Suppressor macrophage (primary cell): ENCODE data around the gene CLN6.
"Not testable (repeated sequence)": the region's sequence is repeated elsewhere in the genome, so short reads cannot be mapped to it uniquely, and the experiment has no call there.

Experiments
- DNase-seq, 4 experiments: peaks; one replicate each; pipeline ENCODE4 v3.0.0-alpha.2; 2020 to 2022

Gene CLN6

GRCh38 chr15:68205954-68206539 is 23.5 kb downstream of the CLN6 start:
- peak; percentile 90 to 97 (median 96) for DNase-seq

DNA sequence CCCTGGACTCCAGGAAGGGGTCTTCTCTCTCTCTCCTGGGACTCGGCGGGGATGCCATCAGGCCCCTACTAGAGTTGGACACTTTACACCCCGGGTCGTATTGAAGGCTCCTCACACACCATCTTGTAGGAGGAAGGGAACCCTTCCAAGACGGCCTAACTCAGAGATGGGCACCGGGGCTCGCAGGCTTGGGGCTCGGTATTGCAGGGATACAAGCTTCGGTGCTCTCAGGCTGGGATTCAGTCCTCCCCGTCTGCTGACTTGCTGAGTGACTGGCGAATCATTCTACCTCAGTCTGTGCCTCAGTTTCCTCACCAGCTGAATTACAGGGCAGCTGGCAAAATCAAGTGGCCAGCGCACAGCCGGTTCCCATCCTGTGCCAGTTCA is 24.0 kb downstream of the CLN6 start:
- DNase-seq = no peak

DNA sequence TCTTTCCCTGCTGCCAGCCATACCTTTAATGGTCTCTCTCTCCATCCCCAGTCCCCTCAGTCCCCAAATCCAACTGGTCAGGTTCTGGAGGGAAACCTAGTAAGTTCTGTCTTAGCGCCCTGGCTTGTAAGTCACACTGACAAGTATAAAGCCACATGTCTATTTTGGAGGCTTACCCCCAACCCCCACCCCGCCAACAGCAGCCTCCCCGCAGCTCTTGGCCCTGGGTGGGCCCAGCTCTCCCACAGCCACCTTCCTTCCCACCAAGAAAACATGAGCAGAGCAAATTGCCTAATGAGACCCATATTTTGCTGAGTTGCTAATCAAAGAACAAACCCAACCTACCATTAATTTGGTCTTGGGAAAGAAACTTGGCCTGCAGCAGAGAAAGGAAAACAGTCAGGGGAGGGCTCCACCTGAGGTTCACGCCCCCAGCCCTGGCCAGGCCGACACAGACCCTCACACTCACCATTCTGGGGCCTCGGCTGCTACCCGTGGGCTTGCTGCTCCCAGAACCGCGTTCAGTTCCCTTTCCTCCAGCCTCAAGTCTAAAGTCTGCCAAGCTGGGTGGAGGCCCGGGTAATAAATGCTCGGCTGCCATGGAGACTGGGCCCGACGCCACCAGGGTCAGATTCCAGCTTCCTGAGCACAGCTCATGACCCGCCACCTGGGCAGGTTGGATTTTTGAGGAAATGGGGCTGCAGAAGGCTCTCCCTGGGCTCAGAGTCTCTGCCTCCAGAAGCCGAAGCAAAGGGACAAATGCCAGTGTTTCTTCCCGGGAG is 24.6 kb downstream of the CLN6 start, which contains the start of gene CALML4:
Gene CALML4 (minus strand): TSS at position 557 of the 782 bp plus-strand sequence. CDS start 85 bp downstream, at position 472.
- DNase-seq = peak; percentile 55 to 75 (median 70)

DNA sequence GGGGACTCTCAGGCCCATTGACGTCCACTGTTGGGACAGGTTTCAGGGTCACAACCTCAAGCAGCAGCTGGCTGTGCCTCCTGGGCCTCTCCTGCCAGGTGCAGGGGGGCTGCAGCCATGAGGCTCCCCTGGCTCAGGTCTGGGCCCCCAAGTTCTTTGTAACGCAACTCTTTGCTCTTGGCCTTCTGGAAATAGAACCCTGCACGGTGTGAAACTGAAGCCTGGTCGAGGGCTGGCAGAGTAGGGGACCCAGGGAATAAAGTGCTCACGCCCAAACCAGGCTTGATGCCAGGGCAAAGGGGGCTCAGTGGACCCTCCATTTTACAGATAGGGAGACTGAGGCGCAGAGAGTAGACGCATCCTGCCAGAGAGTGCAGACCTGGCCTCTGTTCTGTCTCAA is 25.2 kb downstream of the CLN6 start:
- no peak for DNase-seq

DNA sequence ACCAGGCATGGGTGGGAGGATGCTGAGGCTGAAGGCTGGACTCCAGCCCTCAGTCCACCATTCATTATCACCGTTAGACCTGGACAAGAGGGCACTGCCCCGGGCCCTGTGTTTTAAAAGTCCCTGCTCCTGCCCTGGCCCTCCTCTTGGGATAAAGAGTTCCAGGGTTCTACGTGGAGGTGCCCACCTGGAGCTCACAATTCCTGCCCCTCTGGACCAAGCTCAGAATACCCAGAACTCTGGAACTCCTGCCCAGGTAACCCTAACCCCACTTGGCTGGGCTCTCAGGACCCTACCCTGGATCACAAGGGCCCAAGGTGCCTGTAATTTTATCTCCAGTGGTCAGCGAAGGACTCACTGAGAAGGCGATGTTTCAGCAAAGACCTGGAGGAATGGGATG is 25.6 kb downstream of the CLN6 start:
- DNase-seq = no peak

- no peak for DNase-seq
Measured at GRCh38 chr15:68203486-68203885, 26.0 kb downstream of the CLN6 start.

DNA sequence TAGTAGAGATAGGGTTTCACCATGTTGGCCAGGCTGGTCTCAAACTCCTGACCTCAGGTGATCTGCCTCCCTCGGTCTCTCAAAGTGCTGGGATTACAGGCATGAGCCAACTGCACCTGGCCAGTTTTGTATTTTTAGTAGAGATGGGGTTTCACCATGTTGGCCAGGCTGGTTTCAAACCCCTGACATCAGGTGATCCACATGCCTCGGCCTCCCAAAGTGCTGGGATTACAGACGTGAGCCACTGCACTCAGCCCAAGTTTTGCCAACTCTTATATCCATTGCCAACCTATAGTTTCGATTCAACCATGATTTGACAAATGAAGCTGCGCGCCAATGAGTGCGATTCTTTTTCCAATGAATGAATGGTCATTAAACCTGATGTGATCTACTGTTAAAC is 26.5 kb downstream of the CLN6 start:
- not testable (repeated sequence) for DNase-seq

DNA sequence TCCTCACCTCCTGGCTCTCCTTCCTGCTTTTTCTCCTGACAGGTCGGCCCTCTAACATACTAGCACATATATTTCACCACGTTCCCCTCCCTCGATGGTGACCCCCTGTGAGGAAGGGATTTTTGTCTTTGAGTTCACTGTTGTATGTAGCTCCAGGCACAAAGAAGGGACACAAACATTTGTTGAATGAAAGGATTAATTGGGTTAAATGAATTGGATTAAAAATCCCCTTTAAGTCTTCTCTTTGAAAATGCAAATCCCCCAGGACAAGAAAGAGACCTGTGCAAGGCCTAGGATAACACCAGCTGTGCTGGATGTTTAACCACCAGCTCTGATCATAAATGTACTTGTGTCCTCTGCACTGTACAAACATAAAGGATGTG is 27.7 kb downstream of the CLN6 start:
- no peak for DNase-seq

GRCh38 chr15:68201153-68201878 is 28.2 kb downstream of the CLN6 start:
- DNase-seq = no peak

DNA sequence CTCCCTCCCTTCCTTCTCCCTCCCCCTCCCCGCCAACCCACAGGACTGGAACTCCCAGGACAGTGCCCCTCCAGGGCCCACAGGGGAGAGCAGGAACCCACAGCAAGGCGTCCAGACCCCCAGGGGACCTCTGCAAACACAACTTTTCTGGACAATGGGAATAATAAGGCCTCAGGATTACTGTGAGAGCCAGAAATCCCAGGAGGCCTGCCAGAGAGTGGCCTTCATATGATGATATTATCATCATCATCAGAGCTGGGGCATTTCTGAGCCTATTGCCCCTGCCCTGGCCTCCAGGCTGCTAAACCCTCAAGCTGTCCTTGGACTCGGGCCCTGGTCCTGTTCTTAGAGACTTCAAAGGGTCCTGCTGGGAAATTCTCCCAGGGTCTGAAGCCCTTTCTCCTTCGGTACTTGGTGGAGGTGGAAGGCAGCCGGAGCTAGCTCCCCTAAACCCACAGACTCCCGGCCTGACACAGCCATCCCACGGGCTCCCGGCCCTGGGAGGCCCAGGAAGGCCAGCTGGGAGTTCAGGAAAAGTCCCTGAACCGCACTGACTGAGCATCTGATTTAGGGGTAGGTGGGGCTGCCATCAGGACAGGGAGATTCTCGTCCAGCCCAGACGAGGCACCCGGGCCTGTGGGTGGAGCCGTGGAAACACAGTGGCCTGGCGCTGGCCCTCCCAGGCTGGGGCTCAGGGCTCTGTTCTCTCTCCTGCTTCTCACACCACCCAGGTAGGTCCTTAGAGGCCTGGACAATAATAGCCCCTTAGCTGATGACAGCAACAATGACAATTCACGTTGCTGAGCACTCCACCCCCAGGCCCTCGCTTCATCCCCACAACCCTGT is 29.3 kb downstream of the CLN6 start:
- DNase-seq = no peak

GRCh38 chr15:68199340-68199739 is 30.2 kb downstream of the CLN6 start:
- no peak for DNase-seq

- DNase-seq = no peak
Measured at GRCh38 chr15:68197661-68198437, 31.7 kb downstream of the CLN6 start.

GRCh38 chr15:68197170-68197492 is 32.4 kb downstream of the CLN6 start:
- DNase-seq = no peak

DNA sequence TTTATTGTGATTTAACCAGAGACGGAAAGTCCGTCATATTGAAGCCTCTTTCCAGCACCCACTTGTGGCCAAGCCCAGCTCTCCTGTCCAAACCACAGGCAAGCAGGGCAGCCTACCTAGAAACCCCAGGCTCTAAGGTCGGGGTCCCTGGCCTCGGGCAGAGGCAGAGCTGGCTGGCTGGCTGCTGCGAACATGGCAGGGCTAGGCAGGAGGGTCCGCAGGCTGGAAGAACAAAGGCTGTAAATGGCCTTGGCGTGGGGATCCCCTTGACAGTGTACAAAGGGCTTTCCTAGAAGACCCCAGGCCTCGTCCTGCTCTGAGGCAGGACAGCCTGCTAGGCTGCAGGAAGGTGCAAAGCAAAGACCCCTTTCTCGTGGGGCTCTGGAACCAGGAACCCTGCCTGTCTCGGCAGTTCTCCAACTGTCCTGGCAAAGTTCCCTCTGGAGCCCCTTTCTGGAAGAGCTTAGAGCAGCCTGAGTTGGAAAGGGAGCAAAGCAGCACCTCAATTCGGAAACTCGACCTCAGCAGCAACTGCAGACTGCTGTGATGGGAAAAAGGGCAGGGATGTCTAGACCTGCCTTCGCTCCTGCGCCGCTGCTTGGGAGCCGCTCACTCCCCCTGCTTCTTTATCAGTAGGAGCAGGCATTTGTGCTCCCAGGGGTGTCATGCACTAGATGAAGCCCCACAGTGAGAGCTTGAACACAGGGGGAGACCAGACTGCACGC is 32.9 kb downstream of the CLN6 start:
- no peak for DNase-seq

- DNase-seq = no peak
Measured at GRCh38 chr15:68195336-68196112, 34.0 kb downstream of the CLN6 start.

GRCh38 chr15:68192804-68193486 is 36.6 kb downstream of the CLN6 start:
- no peak for DNase-seq

DNA sequence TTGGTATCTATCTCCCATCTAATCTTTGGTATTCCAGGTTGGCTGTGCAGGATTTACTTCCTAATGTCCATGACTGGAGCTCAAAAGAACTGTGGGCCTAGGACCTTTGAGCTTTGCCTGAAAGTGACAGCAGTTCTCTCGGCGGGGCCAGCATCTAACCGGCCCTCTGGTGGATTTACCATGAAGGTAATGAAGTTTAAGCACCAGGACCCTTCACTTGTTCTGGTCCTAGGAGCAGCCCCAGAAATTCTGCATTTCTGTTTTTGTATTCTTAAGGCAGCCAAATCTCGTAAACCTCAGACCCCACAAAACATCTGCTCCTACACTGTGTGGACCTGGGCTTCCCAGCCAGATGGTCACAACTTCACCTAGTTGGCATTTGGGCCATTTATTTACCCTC is 37.4 kb downstream of the CLN6 start:
- no peak for DNase-seq

DNA sequence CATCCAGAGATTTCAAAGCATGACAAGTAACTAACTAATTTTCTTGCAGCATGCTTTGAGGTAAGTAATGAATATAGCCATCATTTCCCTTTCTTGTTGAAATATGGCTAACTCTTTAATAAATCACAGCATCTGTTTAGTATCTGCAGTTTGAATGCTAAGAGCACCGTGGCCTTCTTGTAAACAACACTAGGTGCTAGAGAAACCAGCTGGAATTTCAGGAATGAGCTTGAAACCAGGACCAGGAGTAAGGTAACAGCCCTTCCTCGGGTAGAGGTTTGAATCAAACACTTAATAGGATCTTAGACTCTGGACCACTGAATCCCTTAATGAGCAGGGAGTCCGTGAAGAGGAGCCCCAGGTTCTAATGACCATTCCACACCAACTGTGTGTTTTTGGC is 38.0 kb downstream of the CLN6 start:
- no peak for DNase-seq

GRCh38 chr15:68190048-68190447 is 39.5 kb downstream of the CLN6 start:
- DNase-seq = no peak

GRCh38 chr15:68188647-68189046 is 40.9 kb downstream of the CLN6 start:
- DNase-seq = no peak
